DMS79 (cell line): ENCODE data around the gene ETS1.
A peak's percentile ranks its signal among the peaks of the same experiment; 100 is the strongest.
"Not testable (repeated sequence)": the region's sequence is repeated elsewhere in the genome, so short reads cannot be mapped to it uniquely, and the experiment has no call there.

ENCODE experiments used
- DNase-seq: peaks from one replicate; lab custom pipeline; 2025; lab: John Stamatoyannopoulos, UW

ETS1 gene

DNA sequence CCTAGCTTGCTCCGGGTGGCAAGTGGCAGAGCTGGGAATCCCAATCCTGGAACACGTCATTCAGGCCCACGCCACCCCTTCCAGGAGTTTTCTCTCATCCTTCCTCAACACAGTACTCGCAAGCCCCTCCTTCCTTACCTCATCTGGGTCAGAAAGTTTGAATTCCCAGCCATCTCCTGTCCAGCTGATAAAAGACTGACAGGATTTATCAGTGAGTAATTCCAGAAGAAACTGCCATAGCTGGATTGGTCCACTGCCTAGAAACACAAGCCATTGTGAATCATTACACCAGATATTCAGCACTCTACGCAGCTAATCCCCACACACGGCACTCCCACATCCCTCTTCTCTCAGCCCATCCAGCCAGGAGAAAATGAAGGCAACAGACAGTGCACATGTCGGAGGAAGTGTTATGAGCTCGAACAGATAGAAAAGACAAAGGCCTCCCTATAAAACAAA lies 124.0 kb downstream of the ETS1 start:
- DNase-seq, result no peak

DNA sequence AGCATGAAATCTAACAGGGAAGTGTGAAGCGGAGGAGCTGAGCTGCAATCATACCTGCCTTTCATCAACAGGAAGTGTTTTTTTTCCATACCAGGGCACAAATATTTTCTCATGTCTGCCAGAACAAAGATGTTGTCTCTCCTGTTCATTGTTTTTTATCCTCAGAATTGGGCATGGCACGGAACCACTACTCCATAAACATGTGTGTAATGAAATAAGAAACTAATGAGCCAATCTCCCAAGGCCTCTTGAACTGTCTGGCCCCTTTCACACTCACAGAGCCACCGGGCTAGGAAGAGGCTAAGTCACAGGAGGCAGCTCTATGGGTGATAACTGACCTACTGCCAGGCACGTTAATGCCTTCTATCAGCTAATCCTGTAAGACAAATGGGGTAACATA lies 124.4 kb downstream of the ETS1 start:
- no peak for DNase-seq

DNA sequence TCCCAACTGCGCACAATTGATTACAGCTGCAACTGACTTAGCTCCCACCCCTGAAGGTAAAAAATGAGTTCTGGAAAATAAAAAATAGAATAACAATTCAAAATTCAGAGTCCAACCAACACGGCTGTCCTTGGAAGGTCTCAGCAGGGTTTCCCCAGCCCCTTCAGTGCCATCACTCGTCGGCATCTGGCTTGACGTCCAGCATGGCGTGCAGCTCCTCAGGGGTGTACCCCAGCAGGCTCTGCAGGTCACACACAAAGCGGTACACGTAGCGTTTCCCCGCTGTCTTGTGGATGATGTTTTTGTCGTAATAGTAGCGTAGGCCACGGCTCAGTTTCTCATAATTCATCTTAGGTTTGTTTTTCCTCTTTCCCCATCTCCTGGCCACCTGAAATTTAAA lies 125.2 kb downstream of the ETS1 start:
- no peak for DNase-seq

DNA sequence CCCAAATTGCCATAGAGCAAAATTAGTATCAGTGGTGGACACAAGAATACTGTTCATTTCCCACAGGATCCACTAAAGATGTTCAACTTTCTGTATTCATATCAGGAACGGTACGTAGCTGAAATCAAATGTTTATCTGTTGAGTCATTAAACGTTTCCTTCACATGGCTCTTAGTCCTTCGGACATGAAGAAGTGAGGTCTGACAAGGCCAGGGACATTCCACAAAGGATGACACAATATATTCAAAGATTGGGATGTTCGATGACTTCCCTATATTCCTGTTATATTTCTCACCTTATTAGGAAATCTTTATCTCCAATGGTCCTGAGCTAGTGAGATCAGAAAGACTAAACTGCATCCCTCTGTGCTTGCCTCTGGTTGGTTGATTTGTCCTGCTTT lies 129.0 kb downstream of the ETS1 start:
- no peak for DNase-seq

DNA sequence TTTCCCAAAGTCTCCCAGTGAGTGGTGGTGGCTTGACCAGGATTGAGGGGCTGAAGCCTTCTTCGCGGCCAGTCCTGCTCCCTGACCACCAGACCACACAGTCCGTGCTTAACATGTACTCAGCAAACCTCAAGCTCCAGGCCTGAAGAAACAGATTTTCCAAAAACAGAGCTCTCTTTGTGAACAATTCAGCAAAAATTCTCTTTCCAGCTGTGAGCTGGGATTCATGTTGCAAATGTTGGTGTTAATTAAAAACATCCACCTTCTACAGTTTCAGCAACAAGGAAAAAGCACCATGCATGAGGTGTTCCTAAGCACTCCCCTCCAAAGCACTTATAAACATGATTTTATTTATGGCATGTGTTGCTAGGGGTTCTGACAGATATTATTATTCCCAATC lies 129.5 kb downstream of the ETS1 start:
- no peak for DNase-seq

DNA sequence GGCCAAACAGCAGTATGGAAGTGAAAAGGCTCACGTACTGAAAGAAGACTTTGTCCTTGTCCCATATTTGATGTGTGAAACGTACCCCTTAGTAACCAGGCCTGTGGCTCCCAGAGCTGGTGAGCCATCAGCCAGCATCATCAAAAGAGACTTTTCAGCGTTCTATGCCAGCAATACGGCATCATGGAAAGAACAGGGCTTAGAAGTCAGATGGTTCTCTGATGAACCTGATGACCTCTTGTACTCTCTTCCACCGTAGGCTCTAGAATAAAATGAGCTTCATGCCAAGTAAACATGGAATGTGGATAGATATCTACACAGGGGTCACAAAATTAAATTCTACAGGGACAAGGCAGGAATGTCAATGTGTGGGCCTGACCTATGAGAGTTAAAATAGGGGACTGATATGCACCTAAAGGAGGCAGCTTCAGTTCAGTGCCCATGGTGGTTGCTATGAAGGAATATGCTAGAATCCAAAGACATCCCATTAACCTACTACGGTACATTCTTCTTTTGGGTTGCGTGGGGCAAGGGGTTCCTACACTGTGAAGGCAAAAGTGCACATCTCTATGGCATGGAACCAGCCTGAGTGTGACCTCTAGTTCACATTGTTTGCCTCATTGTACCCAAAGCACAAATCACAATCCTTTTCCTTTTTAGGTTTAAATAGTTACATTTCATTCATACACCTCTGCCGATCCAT lies 130.6 kb downstream of the ETS1 start:
- DNase-seq, result no peak

DNA sequence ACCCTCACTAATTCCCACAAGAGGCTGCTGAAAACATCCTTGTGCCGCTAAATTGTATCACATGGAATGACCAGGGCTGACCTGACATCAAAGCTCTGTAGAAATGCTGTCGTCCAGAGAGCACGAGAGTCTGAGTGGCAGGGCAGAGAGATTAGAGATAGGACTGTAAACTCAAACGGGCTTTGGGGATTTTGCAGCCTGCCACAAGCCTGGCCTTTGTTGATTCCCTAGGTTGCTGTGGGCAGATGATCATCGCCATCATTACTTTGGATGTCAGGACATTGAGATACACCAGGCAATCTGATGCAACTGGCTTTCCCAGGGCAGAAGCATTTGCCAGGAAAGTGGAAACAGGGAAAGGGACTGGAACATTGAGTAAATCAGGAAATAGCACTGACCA lies 131.6 kb downstream of the ETS1 start:
- no peak for DNase-seq

DNA sequence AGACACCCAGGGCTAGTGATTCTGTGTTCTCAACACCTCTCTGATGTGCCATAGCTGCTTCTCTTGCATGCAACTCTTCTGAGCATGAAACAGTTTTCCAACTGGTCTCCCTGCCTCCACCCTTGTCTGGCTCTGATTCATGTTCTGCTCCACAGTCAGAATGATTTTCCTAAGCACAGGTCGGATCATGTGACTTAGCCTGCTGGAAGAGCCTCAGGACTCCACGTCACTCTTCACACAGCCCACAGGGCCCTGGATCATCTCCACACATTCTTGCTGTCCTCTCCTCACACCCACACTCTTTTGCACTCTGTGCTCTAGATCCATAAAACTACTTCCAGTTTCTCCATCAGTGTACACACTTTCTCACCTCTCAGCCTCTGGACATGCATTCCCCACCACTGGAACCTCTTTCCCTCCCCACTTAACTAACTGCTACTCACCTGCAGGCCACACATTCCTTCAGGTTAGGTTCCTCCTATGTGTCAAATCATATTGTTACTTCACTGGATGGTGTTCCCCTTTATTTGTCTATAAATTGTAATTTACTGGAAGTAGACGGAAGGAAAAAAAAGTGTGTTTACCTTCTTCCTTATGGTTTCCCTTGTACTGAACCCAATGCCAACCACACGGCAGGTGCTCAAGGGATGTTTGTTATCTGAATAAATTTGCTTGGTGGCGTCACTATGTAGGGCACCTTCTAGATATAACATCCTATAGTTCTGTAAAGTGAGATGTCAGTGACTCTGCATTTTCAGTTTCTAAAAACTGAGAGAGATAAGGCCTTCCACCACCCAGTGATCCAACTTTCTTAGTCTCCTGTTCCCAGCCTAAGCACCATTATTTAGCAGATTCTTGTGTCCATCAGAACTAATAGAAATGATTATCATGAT lies 133.7 kb downstream of the ETS1 start:
- DNase-seq, result no peak

DNA sequence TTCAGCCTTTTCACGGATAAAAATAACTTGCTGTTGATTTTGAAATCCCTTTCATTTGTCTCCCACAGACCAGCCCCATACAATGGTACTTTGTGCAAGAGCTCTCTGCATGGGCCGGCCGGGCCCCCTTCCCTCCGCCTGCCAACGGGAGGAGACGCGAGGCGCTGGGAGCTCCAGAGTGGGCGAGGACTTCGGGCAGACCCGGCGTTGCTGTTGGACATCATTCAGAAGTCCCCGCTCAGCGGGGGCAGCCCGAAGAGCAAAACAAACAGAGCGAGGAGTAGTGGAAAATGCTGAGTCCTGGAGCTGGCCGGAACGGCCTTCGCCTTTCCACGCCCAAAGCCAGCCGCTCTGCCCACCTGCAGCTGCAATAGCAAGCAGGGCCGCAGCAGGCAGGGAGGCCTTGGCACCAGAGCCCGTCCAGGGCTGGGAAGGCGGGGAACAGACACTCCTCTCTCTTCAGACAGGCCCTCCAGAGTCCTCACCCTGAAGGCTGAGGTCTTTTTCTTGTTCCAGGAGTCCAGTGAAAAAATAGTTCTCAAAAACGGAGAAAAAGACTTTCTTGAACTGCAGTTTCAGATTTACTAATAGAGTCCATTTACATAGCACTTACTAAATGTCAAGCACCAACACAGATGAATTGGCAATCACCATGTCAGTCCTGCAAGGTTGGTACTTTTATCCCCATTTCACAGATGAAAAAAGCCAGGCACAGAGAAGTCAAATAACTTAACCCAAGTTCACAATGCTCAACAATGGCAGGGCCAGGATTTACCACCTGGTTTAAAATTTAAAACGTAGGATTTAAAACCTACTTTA lies 135.5 kb downstream of the ETS1 start:
- DNase-seq, result peak; percentile 27

DNA sequence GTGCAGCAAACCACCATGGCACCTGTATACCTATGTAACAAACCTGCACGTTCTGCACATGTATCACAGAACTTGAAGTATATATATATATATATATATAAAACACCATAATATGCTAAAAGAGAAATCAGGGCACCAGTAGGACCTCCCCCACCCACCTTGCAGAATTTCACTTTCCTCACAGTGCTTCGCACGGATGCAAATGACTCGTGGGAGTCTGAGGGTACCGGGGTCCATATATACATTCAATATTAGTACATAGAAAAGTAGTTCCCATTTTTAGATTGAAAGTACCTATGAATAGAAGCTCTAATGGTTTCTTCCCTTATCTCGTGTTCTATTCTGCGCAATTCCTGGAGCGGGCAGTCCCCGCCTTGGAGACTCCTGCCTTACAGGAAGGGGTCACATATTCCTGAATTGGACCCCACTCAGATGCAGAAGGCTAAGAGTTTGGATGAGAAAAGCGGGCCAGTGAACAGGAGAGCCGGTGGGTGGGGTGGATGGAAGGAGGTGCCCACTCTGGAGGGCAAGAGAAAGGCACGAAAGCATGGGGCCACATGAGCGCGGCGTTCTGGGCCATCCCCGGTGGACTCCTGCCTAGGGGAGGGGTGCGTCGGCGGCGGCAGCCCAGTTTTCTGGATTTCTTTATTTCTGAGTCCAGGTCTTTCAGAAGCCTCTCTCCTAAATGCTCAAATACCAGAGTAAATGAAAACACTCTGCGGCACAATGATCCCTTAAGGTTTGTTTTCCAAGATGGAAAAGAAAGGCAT lies 136.3 kb downstream of the ETS1 start:
- no peak for DNase-seq

DNA sequence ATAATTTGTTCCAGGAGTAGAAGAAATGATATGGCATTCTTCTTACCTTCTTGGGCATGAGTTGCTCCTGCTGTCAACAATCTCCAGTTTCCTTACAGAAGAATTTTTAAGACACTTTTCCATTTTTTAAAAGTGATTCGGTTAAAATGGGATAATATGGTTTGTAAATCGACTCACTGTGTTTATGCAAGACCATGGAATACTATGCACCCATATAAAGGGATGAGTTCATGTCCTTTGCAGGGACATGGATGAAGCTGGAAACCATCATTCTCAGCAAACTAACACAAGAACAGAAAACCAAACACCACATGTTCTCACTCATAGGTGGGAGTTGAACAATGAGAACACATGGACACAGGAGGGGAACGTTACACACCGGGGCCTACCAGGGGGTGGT lies 136.9 kb downstream of the ETS1 start:
- DNase-seq, result not testable (repeated sequence)

DNA sequence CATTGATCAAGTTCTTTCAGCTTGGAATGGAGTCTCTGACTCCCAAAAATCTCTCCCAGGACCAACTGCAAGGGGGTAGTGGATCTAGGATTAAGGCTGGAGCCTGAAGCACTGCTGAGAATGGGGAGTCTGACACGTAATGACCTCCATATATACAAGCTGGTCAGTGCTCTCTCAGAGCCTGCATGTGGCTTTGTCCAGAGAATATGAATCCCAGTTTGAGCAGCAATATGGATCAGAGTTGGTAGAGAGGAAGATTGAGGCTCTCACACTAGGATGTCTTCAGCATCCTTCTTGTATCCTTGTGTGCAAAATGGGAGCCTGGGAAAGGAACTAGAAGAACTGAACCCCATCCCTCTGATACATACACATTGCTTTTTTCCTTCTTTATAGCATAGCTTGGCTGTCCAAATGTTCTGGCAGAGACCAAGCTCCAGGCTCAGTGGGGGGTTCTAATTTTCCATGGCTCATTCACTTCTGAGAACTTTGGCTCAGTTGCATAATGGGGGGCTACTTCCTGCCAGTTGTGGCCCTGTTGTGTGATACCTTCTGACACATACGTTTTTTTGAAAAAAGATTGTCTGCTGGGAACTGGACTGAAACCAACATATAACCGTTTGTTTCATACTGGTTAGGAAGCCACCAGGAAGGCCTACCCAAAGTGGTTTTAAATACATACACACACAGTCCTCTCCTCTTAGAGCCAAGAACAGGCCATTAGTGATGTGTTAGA lies 138.2 kb downstream of the ETS1 start:
- DNase-seq, result no peak

DNA sequence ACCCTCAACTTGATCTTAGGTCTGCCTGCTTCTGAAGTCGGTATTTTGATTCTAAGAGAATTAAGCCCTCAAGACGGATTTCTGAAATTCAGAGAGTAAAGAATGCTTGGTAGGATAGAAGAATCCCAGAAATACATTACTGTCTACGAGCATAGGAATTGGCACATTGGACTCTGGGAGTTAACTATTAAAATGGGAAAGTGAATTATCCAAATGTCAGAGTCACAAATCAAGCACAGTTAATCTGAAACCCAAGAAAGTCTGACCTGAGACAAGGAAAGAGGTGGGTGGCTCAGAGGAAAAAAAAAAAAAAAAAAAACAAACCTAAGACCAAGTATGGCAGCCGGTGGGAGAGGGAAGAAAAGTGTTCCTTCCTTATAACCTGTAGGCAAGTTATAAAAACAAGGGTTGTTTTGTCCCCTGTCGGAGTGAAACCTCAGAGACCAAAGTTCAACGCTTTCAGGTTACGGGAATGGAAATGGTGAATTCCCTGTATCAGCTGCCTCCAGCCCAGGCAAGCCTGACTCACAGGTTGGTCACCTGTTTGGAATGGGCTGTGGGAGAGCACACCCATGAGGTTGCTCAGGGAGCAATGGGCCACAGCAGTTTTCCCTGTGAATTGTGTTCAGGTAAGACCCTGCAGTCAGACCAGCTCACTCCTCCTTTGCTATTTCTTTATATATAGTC lies 139.0 kb downstream of the ETS1 start:
- DNase-seq, result no peak

DNA sequence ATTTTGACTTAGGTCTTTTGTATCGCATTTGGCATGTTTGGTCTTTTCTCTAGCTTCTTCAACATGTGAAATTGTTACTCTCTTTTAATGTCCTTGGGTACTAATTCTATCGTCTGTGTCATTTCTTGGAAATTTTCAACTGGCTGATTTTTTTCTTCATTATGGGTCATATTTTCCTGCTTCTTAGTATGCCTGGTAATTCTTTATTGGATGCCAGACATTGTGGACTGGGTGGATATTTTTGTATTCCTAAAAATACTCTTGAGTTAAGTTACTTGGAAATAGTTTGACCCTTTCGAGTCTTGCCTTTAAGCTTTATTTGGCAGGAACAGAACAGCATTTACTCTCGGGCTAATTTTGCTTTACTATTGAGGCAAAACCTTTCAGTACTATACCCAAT lies 140.1 kb downstream of the ETS1 start:
- DNase-seq, result no peak

DNA sequence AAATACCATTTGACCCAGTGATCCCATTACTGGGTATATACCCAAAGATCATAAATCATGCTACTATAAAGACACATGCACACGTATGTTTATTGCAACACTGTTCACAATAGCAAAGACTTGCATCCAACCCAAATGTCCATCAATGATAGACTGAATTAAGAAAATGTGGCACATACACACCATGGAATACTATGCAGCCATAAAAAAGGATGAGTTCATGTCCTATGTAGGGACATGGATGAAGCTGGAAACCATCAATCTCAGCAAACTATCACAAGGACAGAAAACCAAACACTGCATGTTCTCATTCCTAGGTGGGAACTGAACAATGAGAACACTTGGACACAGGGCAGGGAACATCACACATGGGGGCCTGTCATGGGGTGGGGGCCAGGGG lies 141.4 kb downstream of the ETS1 start:
- DNase-seq, result not testable (repeated sequence)

DNA sequence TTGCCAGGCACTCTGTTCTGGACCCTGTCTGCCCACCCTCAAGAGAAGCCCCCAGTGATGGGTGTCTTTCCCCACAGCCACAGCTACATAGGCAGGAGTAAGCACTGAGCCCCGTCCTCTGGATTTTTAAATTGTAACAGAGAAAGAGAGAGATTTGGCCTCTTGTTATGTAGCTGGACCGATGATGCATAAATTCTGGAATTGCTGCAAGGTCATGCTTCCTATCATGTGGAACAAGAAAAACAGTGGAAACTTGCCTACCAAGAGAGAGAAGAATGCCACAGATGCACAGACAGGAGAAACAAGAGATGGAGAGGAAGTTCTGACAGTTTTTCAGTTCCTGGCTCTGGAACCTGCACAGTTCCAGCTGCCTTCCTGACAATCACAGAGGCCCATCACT lies 150.2 kb downstream of the ETS1 start:
- DNase-seq, result peak; percentile 52

DNA sequence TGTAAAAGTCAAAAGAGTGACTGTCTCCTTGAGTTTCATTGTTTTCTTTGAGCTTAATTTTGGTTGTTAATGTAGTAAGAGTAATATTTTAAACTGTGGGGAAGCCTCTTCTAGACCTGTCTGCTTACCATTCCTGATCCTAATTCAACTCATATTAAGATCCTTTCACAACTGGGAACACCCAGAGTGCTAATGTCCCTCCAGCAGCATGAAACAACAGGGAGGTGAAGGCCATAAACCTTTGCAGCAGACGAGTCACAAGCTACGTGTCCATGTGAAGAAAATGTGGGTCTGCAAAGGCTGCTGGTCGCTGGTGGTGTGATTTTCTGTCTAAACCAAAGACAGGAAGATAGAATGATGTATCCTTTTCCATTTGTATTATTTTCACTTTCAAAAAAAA lies 152.5 kb downstream of the ETS1 start:
- DNase-seq, result no peak

DNA sequence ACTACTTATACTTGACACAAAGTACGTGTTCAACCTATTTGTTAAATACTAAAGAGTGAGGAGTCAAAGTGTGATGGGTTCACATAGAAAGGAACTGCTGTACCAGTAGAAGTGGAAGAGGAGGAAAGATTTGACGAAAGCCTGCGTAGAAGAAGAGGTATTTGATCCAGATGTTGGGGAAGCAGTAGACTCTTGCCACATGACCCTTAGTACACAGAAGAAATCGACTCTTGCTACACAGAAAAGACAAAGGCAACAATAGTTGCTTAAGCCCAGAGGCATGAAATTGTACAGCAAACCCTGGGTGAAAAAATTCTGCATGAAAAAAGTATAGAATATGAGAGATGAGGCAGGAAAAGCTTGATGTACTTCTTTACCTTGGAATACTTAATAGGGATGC lies 152.9 kb downstream of the ETS1 start:
- no peak for DNase-seq

DNA sequence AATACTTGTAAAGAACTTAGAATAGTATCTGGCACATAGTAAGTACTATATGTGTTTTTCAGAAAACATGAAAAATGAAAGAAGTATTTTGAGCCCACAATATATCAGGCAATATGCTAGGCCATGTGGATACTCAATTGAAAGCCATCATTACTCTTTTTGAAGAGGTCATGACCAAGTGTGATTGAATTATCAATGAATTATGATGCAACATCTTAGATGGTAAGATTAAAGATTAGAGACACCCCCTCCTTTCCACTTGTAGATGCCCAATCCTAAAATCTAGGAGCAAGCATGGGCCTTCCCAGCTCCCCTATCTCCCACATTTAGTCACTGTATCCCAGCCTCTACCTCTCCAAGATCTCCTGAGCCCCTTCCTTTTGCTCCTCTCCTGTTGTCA lies 154.4 kb downstream of the ETS1 start:
- no peak for DNase-seq

DNA sequence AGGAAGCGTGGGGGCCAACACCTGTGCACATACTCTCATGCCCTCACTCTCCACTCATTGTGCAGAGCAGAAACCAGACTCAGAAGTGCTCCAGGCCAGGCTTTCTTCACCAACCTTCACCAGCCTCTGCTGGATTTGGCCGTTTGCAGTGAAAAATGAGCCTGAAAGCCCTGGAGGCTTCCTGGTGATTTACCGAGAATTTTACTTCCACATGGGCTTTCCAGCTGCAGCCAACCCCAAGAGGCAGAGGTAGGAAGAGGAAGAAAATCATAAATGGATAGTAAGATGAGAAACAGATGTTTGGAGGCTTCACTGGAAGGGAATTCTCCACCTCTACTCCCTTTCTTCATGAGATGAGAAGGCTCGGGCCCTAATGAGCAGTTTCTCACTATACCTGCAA lies 155.4 kb downstream of the ETS1 start:
- peak; percentile 50 for DNase-seq

DNA sequence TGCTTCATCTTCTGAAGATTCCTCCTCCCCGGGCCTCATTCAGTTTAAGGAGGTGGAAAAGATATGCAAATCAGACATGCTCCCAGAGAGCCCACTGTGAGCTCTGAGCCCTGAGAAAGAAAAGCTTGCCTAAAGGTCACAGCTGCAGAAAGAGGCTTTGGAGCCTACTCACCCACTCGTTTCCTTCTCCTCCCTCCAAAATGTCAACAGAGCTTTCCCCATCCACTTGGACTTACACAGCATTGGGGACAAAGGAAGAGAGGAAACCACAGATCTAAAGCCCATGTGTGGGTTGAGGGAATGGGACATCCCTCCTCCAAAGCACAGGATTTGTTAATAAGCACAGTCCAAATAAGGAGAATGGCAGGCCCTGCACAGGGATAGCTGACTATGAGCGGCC lies 158.4 kb downstream of the ETS1 start:
- DNase-seq, result no peak
